GM18907 (cell line): ENCODE data around the gene GLIPR1L2.

Experiments
- ATAC-seq: cut with Tn5 transposase; IDR thresholded peaks from one replicate; pipeline ENCODE4 v1.9.1; 2021; ENCODE audit warnings: mild to moderate bottlenecking, moderate library complexity; ENCODE audit not compliant: unreplicated experiment

The GLIPR1L2 gene

DNA sequence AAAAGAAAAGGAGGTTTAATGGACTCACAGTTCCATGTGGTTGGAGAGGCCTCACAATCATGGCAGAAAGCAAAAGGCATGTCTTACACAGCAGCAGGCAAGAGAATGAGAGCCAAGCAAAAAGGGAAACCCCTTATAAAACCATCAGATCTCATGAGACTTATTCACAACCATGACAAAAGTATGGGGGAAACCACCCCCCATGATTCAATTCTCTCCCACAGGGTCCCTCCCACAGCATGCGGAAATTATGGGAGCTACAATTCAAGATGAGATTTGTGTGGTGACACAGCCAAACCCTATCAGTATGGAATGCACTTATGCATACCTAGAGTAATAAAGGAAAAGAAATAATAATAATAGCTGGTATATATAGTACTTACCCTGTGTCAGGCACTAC, 85.2 kb downstream of the GLIPR1L2 start:
- ATAC-seq = no peak

- ATAC-seq = no peak
These were observed 86.2 kb downstream of the GLIPR1L2 start for GRCh38 chr12:75477137-75477536.

- ATAC-seq = peak; percentile 34
These were observed 87.4 kb downstream of the GLIPR1L2 start for GRCh38 chr12:75478116-75478794.

- ATAC-seq = peak; percentile 41
These were observed 89.1 kb downstream of the GLIPR1L2 start for GRCh38 chr12:75479963-75480461.

DNA sequence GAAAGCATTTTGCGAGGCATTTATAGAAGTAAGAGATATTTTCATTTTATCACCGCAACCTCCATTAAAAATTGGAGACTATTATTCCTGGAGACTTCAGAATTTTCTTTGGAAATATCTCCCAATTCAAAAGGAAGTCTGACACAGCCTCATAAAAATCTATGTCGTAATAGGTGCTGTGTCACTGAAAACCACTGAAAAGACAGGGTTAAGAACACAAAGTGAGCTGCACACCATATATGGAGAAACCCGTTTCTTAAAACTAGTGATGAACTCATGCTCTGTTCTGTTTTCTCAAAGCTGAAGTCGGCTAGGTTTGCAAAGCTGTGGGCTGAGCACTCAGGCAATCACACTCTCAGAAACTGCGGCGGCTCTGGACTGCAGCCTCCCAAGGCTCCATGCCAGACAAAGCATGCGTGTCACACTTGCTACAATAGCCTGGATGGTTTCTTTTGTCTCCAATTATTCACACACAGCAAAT, 89.6 kb downstream of the GLIPR1L2 start, which contains the start of gene GLIPR1:
TSS of gene GLIPR1 (plus strand) at position 287 of the 481 bp plus-strand sequence. CDS start at position 413, 126 bp downstream.
- ATAC-seq = peak; percentile 94

- ATAC-seq = peak; percentile 27
These were observed 90.3 kb downstream of the GLIPR1L2 start for GRCh38 chr12:75481013-75481705.

DNA sequence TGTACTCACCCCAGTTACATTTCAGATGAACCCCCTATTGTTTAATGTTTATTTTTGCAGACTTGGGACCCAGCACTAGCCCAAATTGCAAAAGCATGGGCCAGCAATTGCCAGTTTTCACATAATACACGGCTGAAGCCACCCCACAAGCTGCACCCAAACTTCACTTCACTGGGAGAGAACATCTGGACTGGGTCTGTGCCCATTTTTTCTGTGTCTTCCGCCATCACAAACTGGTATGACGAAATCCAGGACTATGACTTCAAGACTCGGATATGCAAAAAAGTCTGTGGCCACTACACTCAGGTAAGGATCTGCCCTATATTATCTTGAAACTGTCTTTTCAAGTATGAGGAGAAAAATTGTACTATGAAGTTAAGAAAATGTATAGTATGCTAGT, 90.9 kb downstream of the GLIPR1L2 start:
- no peak for ATAC-seq
